ENCODE measurements around the gene WHRN.

The WHRN gene

GRCh38 chr9:114400219-114400618 lies 105.1 kb downstream of the WHRN start:
- DNase-seq (ENCODE audit: low read depth, low spot score), result no peak

- no peak for DNase-seq (ENCODE audit: low read depth, low spot score)
These were observed 105.9 kb downstream of the WHRN start for GRCh38 chr9:114399381-114399780.

GRCh38 chr9:114397848-114398605 lies 107.2 kb downstream of the WHRN start:
- DNase-seq (ENCODE audit: low read depth, low spot score), result peak; percentile 92

GRCh38 chr9:114397219-114397847 lies 107.9 kb downstream of the WHRN start:
- no peak for DNase-seq (ENCODE audit: low read depth, low spot score)

GRCh38 chr9:114396558-114397218 lies 108.6 kb downstream of the WHRN start:
- DNase-seq (ENCODE audit: low read depth, low spot score), result no peak

- no peak for DNase-seq (ENCODE audit: low read depth, low spot score)
These were observed 109.5 kb downstream of the WHRN start for GRCh38 chr9:114395768-114396167.

- no peak for DNase-seq (ENCODE audit: low read depth, low spot score)
These were observed 110.0 kb downstream of the WHRN start for GRCh38 chr9:114395334-114395617.

- no peak for DNase-seq (ENCODE audit: low read depth, low spot score)
These were observed 110.5 kb downstream of the WHRN start for GRCh38 chr9:114394523-114395333.

- no peak for DNase-seq (ENCODE audit: low read depth, low spot score)
These were observed 112.5 kb downstream of the WHRN start for GRCh38 chr9:114392749-114393112.

GRCh38 chr9:114390952-114391351 lies 114.3 kb downstream of the WHRN start:
- no peak for DNase-seq (ENCODE audit: low read depth, low spot score)

GRCh38 chr9:114389612-114390368 lies 115.5 kb downstream of the WHRN start:
- no peak for DNase-seq (ENCODE audit: low read depth, low spot score)

- DNase-seq (ENCODE audit: low read depth, low spot score), result no peak
These were observed 116.4 kb downstream of the WHRN start for GRCh38 chr9:114388764-114389375.

GRCh38 chr9:114388357-114388682 lies 117.0 kb downstream of the WHRN start:
- no peak for DNase-seq (ENCODE audit: low read depth, low spot score)

GRCh38 chr9:114387680-114388356 lies 117.5 kb downstream of the WHRN start, which contains the start of gene AKNA:
Gene AKNA, minus strand, starts transcription at chr9:114387982. Its CDS starts 6,649 bp downstream, at chr9:114381333.
- DNase-seq (ENCODE audit: low read depth, low spot score), result peak; percentile 71

GRCh38 chr9:114386886-114387679 lies 118.2 kb downstream of the WHRN start:
- DNase-seq (ENCODE audit: low read depth, low spot score), result no peak

GRCh38 chr9:114386361-114386885 lies 118.8 kb downstream of the WHRN start:
- DNase-seq (ENCODE audit: low read depth, low spot score), result no peak

- DNase-seq (ENCODE audit: low read depth, low spot score), result peak; percentile 77
These were observed 119.7 kb downstream of the WHRN start for GRCh38 chr9:114385397-114386181.

- no peak for DNase-seq (ENCODE audit: low read depth, low spot score)
These were observed 120.4 kb downstream of the WHRN start for GRCh38 chr9:114384836-114385396.

Data from activated naive CD8-positive, alpha-beta T cell treated with anti-CD3 and anti-CD28 coated beads, Interleukin-2, amount 50 U/mL, for 16 hours (primary cell).